DND-41 (cell line): ENCODE results near the gene SLC25A43.

Experiments
- CTCF ChIP-seq: IDR thresholded peaks from 2 replicates; pipeline ENCODE4 v1.5.1; 2012; ENCODE audit warnings: borderline replicate concordance, low read length, moderate library complexity, mild to moderate bottlenecking; ENCODE audit not compliant: poor library complexity, severe bottlenecking; ENCODE audit errors: extremely low read depth
- EZH2 ChIP-seq: IDR thresholded peaks from 3 replicates; pipeline ENCODE4 v1.6.1; 2012; ENCODE audit warnings: borderline replicate concordance, low read depth, mild to moderate bottlenecking, moderate library complexity, low read length, inconsistent platforms; ENCODE audit not compliant: severe bottlenecking

DNA sequence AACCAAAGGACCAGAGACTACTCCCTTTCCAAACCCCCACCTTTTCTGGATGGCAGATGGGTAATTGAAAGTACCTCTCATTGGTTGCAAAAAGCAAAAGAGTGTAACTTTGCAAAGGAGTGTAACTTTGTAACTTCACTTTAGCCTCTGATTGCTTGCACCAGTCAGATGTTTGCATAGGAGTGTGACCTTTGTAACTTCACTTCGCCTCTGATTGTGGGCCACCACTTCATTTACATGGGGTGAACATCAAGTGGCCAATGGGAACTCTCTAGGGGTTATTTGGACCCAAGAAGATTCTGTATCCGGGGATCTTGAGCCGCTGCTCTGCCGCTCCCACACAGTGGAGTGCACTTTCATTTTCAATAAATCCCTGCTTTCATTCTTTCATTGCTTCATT is 9.9 kb upstream of the SLC25A43 start:
- TF ChIP-seq CTCF, result no peak
- TF ChIP-seq EZH2, result no peak
